T-cell (primary cell): Measurements from ENCODE around the gene PPT2. TPM values are rescaled to one million over a fixed set of nuclear protein-coding genes. Genes with fewer than 3 reads are reported as not detected.

Source experiments
- ATAC-seq, 4 experiments: fragments of 200-7000 bp in 3 of 4; fragments of 150-1000 bp in 1 of 4; cut with Tn5 transposase; replicated peaks in 1 of 4; 1 replicate in 3 of 4; 2 replicates in 1 of 4; pipeline ENCODE4 v1.10.0; 2021; ENCODE audit warnings: moderate library complexity in 3 of 4, mild to moderate bottlenecking in 2 of 4, moderate number of reproducible peaks in 1 of 4
- CTCF ChIA-PET, 2 donors: fragments of 300-600 bp; sonication (Branson Sonifier 250); formaldehyde crosslinking; loops; one replicate each; lab custom pipeline; 2022; ENCODE audit warnings: antibody characterized with exemption in 2 of 2; lab: Charles Lee
- POLR2A ChIA-PET, 2 donors: fragments of 300-600 bp; sonication (Branson Sonifier 250); formaldehyde crosslinking; loops; one replicate each; lab custom pipeline; 2022; ENCODE audit warnings: antibody characterized with exemption in 2 of 2; lab: Charles Lee
- DNase-seq, 35 experiments: peaks; one replicate each; pipeline versions ENCODE4 v3.0.0 to v3.0.0-alpha.2; 2013 to 2023
- H3K27ac ChIP-seq: one replicate; pipeline ENCODE4 v1.5.1; 2013; ENCODE audit warnings: low read length
- H3K27me3 ChIP-seq, 2 experiments: replicated peaks in 1 of 2; 1 replicate in 1 of 2; 2 replicates in 1 of 2; pipeline versions ENCODE4 v1.6.1 to v1.7.0; 2013; ENCODE audit warnings: low read length in 1 of 2, mixed read lengths in 1 of 2; ENCODE audit not compliant: control insufficient read depth in 2 of 2, insufficient read depth in 2 of 2; ENCODE audit errors: extremely low read depth in 1 of 2
- H3K36me3 ChIP-seq, 2 donors: 1 replicate in 1 of 2; 2 replicates in 1 of 2; pipeline versions ENCODE4 v1.6.1 to v1.7.0; 2013; ENCODE audit warnings: low read length in 1 of 2; ENCODE audit not compliant: control insufficient read depth in 2 of 2, insufficient read depth in 1 of 2; ENCODE audit errors: extremely low read depth in 1 of 2
- H3K4me1 ChIP-seq, 2 experiments: 1 replicate in 1 of 2; 2 replicates in 1 of 2; pipeline versions ENCODE4 v1.6.1 to v1.7.0; 2013; ENCODE audit warnings: low read length in 2 of 2, mixed read lengths in 1 of 2; ENCODE audit not compliant: insufficient read depth in 2 of 2, control insufficient read depth in 1 of 2; ENCODE audit errors: extremely low read depth in 1 of 2
- H3K4me3 ChIP-seq, 2 donors: 1 replicate in 1 of 2; 2 replicates in 1 of 2; pipeline versions ENCODE4 v1.5.1 to v1.7.0; 2013; ENCODE audit warnings: mild to moderate bottlenecking in 2 of 2, low read length in 1 of 2, moderate library complexity in 1 of 2; ENCODE audit not compliant: control insufficient read depth in 1 of 2; ENCODE audit errors: extremely low read depth in 1 of 2
- H3K9me3 ChIP-seq: 2 replicates; pipeline ENCODE4 v1.7.0; 2013
- H3K27ac Mint-ChIP-seq, 2 donors: one replicate each; pipeline ENCODE4 v1.8.0; 2020 to 2021; ENCODE audit warnings: mild to moderate bottlenecking in 2 of 2, mixed read lengths in 2 of 2
- H3K27me3 Mint-ChIP-seq, 2 donors: one replicate each; pipeline ENCODE4 v1.8.0; 2021 to 2022; ENCODE audit warnings: mixed read lengths in 2 of 2
- H3K36me3 Mint-ChIP-seq: one replicate; pipeline ENCODE4 v1.8.0; 2021; ENCODE audit warnings: mixed read lengths
- H3K4me1 Mint-ChIP-seq, 3 donors: one replicate each; pipeline ENCODE4 v1.8.0; 2020 to 2022; ENCODE audit warnings: mixed read lengths in 3 of 3, mild to moderate bottlenecking in 1 of 3
- H3K4me3 Mint-ChIP-seq, 3 donors: one replicate each; pipeline ENCODE4 v1.8.0; 2020 to 2022; ENCODE audit warnings: mild to moderate bottlenecking in 3 of 3, mixed read lengths in 3 of 3, moderate library complexity in 3 of 3
- H3K9me3 Mint-ChIP-seq, 3 donors: one replicate each; pipeline ENCODE4 v1.8.0; 2020 to 2022; ENCODE audit warnings: mixed read lengths in 3 of 3
- WGBS: methylation state at CpG from one replicate; pipeline ENCODE4 v1.1.5; 2013; ENCODE audit warnings: missing lambda C conversion rate; ENCODE audit not compliant: insufficient coverage; 5-methylcytosine and 5-hydroxymethylcytosine counted together
- total RNA-seq, 35 experiments: library from RNA in 6 of 35; stranded (reverse) in 6 of 35; fragments of 120-200 nt in 1 of 35; gene quantifications; one replicate each; pipeline versions ENCODE4 v1.2.1 to v1.2.4 and lab custom pipeline; 2013 to 2026

PPT2 gene
- total RNA-seq, 5 donors from 2014 or later (not counting 1 experiment from before 2014, with no cell fraction given) = 11.2 to 25.6 (median 19.3) TPM

DNA sequence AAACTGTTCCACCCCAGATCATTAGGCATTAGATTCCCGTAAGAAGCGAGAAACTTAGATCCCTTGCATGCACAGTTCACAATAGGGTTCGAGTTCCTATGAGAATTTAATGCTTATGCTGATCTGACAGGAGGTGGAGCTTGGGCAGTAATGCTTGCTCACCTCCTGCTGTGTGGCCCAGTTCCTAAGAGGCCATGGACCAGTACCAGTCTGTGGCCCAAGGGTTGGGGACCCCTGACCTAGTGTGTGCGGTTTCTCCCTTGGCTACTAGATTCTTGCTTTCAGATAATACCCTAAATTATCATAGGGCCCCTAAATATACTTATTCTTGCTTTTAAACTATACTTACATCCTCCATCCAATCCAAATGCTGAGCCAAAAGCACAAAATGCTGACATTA is 40.4 kb downstream of the PPT2 start:
- ChIA-PET POLR2A (interaction anchor here in 1 of 2 donors (1.5 kb wide), 1 partner anchor 223 kb away, joined by 5 read pairs; the partner anchor contains the start of gene DXO), CTCF (no interaction called here)
- Histone ChIP-seq H3K27ac (peak overlapping the region; percentile 93), H3K4me3 (peak overlapping the region in 1 of 2 donors; percentile 91), H3K9me3 (no peaks in the 10 kb centered on the region), H3K27me3 (peaks cover 0 to 3% of the 10 kb centered on the region in 2 experiments), H3K4me1 (peaks cover 24 to 54% of the 10 kb centered on the region in 2 experiments), H3K36me3 (peaks cover 0 to 8% of the 10 kb centered on the region in 2 donors)
- H3K4me3 Mint-ChIP-seq = peak overlapping the region; percentile 96 to 97 (median 97)
- H3K4me1 Mint-ChIP-seq = peaks cover 27 to 39% (median 38%) of the 10 kb centered on the region in 3 donors
- peak overlapping the region; percentile 99 for H3K27ac Mint-ChIP-seq
- H3K9me3 Mint-ChIP-seq = no peaks in the 10 kb centered on the region
- H3K36me3 Mint-ChIP-seq = peaks cover 14% of the 10 kb centered on the region
- no peaks in the 10 kb centered on the region for H3K27me3 Mint-ChIP-seq
- ATAC-seq = no peak
- 100% methylated on average over 4 of the region's 4 CpGs for WGBS
- DNase-seq = no peak

DNA sequence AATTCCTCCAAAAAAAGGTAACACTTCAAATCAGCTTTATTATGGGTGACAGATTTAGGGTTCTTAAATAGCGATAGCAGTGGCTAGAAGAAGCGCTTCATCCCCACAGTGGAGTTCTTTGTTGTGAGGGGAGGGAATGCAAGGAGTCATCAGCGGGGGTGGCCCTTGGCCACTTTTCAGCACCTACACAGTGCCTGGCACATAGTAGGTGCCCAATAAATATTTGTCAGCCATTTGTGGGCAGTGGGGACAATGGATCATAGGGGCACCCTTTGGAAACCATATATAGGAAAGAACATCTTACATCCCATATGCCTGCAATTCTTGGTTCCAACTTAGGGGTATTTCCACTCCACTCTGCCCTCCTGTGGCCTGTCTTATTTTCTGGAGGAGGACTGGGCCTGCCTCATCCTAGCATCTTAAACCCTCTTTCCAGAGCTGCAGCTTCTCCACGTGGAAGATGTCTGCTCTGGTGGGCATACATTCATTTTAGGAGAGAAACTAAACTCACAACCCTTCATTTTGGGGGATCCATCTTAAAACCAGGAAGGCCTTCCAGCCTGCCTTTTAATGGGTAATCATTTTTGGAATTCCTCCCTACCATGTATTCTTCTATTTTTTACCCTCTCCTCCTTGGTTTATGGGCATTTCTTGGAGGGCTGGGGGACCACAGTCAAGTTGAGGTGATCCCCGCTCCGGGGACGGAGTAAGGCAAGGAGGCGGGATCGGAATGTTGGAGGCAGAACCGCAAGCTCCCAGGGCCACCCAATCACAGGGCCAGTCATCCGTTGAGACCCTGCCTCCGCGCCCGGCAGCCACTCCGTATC is 41.1 kb downstream of the PPT2 start:
- ATAC-seq = no peak
- 0% methylated on average over 7 of the region's 15 CpGs for WGBS
- CTCF ChIA-PET = interaction anchor here in 1 of 2 donors (1.0 to 1.3 kb wide), 4 partner anchors 18 to 76 kb away, joined by 4 to 6 read pairs (median 4); partner anchors contain the start of gene ATF6B
- Histone ChIP-seq H3K4me1 (peaks cover 24 to 51% of the 10 kb centered on the region in 2 experiments), H3K9me3 (no peaks in the 10 kb centered on the region), H3K27ac (peak overlapping the region; percentile 93), H3K27me3 (peaks cover 0 to 3% of the 10 kb centered on the region in 2 experiments), H3K36me3 (peaks cover 0 to 8% of the 10 kb centered on the region in 2 donors), H3K4me3 (peak overlapping the region; percentile 87 to 91)
- Mint-ChIP-seq H3K9me3 (no peaks in the 10 kb centered on the region), H3K27ac (peak overlapping the region; percentile 99), H3K36me3 (peaks cover 14% of the 10 kb centered on the region), H3K27me3 (no peaks in the 10 kb centered on the region), H3K4me3 (peak overlapping the region; percentile 95 to 97 (median 95)), H3K4me1 (peaks cover 27 to 39% (median 37%) of the 10 kb centered on the region in 3 donors)
- POLR2A ChIA-PET = interaction anchor here in 1 of 2 donors (0.7 to 1.5 kb wide), 3 partner anchors 223 to 1083 kb away, joined by 3 to 10 read pairs (median 5); partner anchors contain the start of genes DXO and TAP1
- peak in 7 of 35 experiments; percentile 15 to 66 (median 29) for DNase-seq

DNA sequence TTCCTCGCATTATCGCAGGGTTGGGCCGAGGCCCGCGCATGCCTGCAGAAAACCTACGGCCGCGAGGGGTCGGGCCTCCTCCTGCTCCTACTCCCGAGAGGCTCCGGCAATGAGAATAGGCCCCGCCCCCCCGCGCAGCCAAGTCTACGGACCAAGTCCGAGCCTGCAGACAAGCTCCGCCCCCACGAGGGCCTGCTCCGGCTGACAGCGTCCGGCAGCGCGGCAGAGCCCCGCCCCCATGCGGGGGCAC is 41.6 kb downstream of the PPT2 start:
- Mint-ChIP-seq H3K36me3 (peaks cover 11% of the 10 kb centered on the region), H3K27me3 (no peaks in the 10 kb centered on the region), H3K4me3 (peak overlapping the region; percentile 95 to 97 (median 95)), H3K9me3 (no peaks in the 10 kb centered on the region), H3K4me1 (peaks cover 27 to 39% (median 37%) of the 10 kb centered on the region in 3 donors), H3K27ac (peak overlapping the region; percentile 99)
- H3K27ac ChIP-seq = peak overlapping the region; percentile 93
- WGBS = 0% methylated on average over 25 of the region's 25 CpGs
- H3K4me3 ChIP-seq = peak overlapping the region; percentile 87 to 91
- POLR2A ChIA-PET = interaction anchor here (0.5 to 1.5 kb wide), 4 partner anchors 224 to 1082 kb away, joined by 3 to 10 read pairs (median 4); partner anchors contain the start of genes DXO (in 1 of the 2) and TAP1 (in 1 of the 2)
- H3K4me1 ChIP-seq = peaks cover 24 to 51% of the 10 kb centered on the region in 2 experiments
- H3K36me3 ChIP-seq = peaks cover 0 to 8% of the 10 kb centered on the region in 2 donors
- ATAC-seq (peak; percentile 80 to 83 (median 82)), DNase-seq (peak; percentile 92 to 100 (median 97))
- no peaks in the 10 kb centered on the region for H3K9me3 ChIP-seq
- H3K27me3 ChIP-seq = peaks cover 0 to 3% of the 10 kb centered on the region in 2 experiments
- CTCF ChIA-PET = interaction anchor here in 1 of 2 donors (1.0 to 1.3 kb wide), 4 partner anchors 18 to 77 kb away, joined by 4 to 6 read pairs (median 4); partner anchors contain the start of gene ATF6B

DNA sequence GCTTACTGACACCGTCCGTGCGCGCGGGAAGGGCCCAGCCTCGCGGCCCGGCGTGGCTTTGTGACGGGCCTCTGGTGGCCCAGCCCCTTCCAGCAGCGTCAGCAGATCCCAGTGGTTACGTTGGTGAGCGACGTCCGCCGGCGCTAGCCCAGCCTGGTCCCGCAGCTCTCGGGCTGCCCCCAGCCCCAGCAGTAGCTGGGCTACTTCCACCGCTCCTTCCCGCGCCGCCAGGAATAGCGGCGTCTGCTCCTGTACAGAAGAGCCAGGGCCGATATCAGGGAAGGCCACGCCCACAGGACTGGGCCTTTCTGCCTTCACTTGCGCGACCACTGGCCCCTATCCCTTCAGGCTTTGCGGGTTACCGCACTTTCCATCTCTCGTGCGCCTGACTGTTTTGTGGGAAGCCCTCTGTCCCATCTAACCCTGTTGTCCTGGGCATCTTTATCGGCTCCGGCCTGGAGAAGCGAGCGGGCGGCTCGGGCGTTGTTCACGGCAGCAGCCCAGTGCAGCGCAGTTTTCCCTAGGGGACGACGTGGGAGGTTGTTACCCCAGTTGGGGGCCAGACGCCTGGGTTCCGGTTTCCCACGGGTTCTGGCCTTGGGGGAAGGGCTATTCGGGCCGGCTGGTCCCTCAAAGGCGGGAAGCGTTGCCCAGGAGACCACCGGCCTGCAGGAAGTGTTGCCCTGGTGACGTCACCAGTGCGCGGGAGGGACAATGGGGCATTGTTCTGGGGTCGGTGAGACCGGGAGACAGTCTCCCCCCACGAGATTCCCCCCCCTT is 42.2 kb downstream of the PPT2 start:
- H3K27me3 ChIP-seq = peaks cover 0 to 9% of the 10 kb centered on the region in 2 experiments
- peak overlapping the region; percentile 98 for H3K27ac ChIP-seq
- WGBS = under 1% methylated on average over 51 of the region's 58 CpGs
- Mint-ChIP-seq H3K9me3 (no peaks in the 10 kb centered on the region), H3K36me3 (peaks cover 9% of the 10 kb centered on the region), H3K4me1 (peaks cover 27 to 37% (median 34%) of the 10 kb centered on the region in 3 donors), H3K27ac (peak overlapping the region; percentile 99), H3K27me3 (peaks cover 0 to under 1% of the 10 kb centered on the region in 2 donors), H3K4me3 (peak overlapping the region; percentile 95 to 97 (median 95))
- POLR2A ChIA-PET = interaction anchor here (0.5 to 1.5 kb wide), 5 partner anchors 61 to 1081 kb away, joined by 3 to 10 read pairs (median 5); partner anchors contain the start of genes DXO (in 1 of the 2) and TAP1 (in 1 of the 2)
- DNase-seq = peak in 27 of 35 experiments; percentile 21 to 74 (median 37)
- no peaks in the 10 kb centered on the region for H3K9me3 ChIP-seq
- H3K36me3 ChIP-seq = peaks cover 0 to 4% of the 10 kb centered on the region in 2 donors
- ATAC-seq = peak in 3 of 4 experiments; percentile 79 to 83 (median 80)
- CTCF ChIA-PET = interaction anchor here in 1 of 2 donors (1.0 to 1.3 kb wide), 4 partner anchors 19 to 77 kb away, joined by 4 to 6 read pairs (median 4); partner anchors contain the start of gene ATF6B
- H3K4me3 ChIP-seq = peak overlapping the region; percentile 87 to 91
- H3K4me1 ChIP-seq = peaks cover 24 to 47% of the 10 kb centered on the region in 2 experiments

DNA sequence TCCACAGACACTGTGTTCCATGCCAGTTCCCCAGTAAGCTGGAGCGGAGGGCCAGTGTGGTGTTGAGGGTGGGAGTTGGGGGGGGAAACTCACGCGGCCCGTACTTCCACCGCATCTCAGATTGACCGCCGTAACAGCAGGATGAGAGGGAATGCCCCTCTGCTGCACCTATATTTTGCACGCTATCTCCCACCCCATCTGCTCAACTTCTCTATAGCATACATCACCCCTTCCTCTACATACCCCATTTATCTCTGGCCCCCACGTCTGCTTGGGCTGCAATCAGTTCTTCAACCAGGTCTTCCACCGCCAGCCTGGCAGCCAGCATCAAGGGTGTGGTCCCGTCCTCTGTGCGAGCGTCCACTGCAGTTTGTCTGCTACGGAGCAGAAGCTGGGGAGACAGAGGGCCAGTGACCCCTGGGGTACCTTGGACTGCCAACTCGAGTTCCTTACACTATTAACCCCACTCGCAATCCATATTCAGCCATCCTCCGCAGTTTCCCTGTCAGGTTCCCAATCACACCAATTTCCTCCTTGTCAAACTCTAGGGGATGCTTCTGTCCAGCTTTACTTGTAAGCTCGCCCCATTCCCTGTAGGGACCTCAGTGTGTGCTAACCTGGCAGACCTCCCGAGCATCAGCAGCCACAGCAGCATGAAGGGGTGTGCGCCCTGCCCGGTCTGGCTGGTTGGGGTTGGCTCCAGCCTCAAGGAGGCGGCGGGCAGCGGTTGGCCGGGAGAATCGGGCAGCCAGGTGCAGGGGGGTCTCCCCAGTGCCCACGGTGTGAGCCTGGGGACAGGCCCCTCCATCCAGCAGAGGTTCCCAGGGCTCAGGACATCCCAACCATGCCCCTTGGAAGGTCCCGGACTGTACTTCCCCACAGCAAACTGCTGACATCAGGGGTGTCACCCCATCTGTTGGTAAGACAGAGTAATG is 43.0 kb downstream of the PPT2 start:
- H3K27ac ChIP-seq = peak overlapping the region; percentile 98
- no peak for ATAC-seq
- peak overlapping the region; percentile 95 to 97 (median 95) for H3K4me3 Mint-ChIP-seq
- CTCF ChIA-PET = interaction anchor here in 1 of 2 donors (0.6 kb wide), 1 partner anchor 48 kb away, joined by 3 read pairs; no protein-coding TSS in a partner anchor
- peaks cover 27 to 35% (median 31%) of the 10 kb centered on the region in 3 donors for H3K4me1 Mint-ChIP-seq
- POLR2A ChIA-PET = interaction anchor here (0.6 to 0.9 kb wide), 4 partner anchors 62 to 775 kb away, joined by 3 to 6 read pairs (median 5); no protein-coding TSS in a partner anchor
- H3K4me3 ChIP-seq = peak overlapping the region; percentile 87 to 91
- peaks cover 24 to 43% of the 10 kb centered on the region in 2 experiments for H3K4me1 ChIP-seq
- H3K36me3 Mint-ChIP-seq = peaks cover under 1% of the 10 kb centered on the region
- H3K27ac Mint-ChIP-seq = peak overlapping the region; percentile 99
- H3K9me3 Mint-ChIP-seq = no peaks in the 10 kb centered on the region
- no peaks in the 10 kb centered on the region for H3K36me3 ChIP-seq
- no peaks in the 10 kb centered on the region for H3K9me3 ChIP-seq
- 84% methylated on average over 17 of the region's 28 CpGs for WGBS
- peaks cover 0 to 2% of the 10 kb centered on the region in 2 donors for H3K27me3 Mint-ChIP-seq
- H3K27me3 ChIP-seq = peaks cover 0 to 16% of the 10 kb centered on the region in 2 experiments
- DNase-seq = peak in 2 of 35 experiments; percentile 20 to 35
